HCT116 (cell line): ENCODE data around the gene KIF5A.
"Not testable (repeated sequence)": the region's sequence is repeated elsewhere in the genome, so short reads cannot be mapped to it uniquely, and the experiment has no call there.

ENCODE experiments used
- EZH2 ChIP-seq: fragments of 200-600 bp; sonication (generic); IDR thresholded peaks from 2 replicates; pipeline ENCODE4 v1.6.1; 2017; ENCODE audit warnings: antibody characterized with exemption, mixed run types
- POLR2AphosphoS5 ChIP-seq: IDR thresholded peaks from 2 replicates; pipeline ENCODE4 v1.6.1; 2011; ENCODE audit warnings: mild to moderate bottlenecking, low read depth, low read length, moderate library complexity

DNA sequence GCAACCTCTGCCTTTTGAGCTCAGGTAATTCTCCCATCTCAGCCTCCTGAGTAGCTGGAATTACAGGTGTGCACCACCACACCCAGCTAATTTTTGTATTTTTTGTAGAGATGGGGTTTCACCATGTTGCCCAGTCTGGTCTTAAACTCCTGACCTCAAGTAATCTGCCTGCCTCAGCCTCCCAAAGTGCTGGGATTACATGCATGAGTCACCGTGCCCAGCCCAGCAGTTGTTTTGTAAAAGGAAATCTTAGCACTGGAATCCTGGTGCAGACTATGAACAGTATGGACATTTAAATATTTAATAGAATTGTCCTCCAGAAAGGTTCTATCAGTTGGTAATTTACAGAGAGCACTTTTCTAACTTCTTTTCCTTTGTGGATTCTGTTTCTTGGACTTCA lies 11.3 kb downstream of the KIF5A start:
- not testable (repeated sequence) for TF ChIP-seq EZH2, POLR2AphosphoS5
